ENCODE results near the gene ANKRD33B.

- TF ChIP-seq CTCF (IDR thresholded peaks at IDR 0.05), result no peak
- no peak for TF ChIP-seq POLR2A (IDR thresholded peaks at IDR 0.05)
Observed at GRCh38 chr5:10579536-10580521, 16.0 kb downstream of the ANKRD33B start.

Measured in esophagus squamous epithelium (tissue), 4 donors.